GM03348 (cell line): ENCODE data around the gene NPAS1.

Experiments
- DNase-seq: peaks from one replicate; pipeline ENCODE4 v3.0.0; 2012; ENCODE audit warnings: low spot score

The NPAS1 gene

DNA sequence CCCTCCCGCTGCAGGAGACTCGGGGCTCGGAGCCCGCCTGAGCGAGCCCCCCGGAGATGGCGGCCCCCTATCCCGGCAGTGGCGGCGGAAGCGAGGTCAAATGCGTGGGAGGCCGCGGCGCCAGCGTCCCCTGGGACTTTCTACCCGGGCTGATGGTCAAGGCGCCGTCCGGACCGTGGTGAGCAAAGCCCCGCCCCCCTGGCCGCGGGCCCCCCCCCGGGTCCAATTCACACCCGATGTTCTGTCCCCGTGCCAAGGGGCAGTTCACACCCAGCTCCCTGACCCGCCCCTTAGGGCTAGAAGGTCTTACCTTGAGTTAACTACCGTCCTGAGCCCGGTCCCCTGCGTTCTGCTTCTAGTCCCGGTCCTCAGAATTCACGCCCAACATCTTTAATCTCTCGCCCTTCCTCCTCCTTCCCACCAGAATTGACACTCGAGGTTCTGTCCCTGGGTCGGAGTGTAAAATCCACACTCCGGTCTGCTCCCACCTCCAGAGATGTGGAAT is 1.4 kb downstream of the NPAS1 start:
- DNase-seq = peak; percentile 86

GRCh38 chr19:47021536-47022139 is 2.0 kb downstream of the NPAS1 start:
- DNase-seq = peak; percentile 39

GRCh38 chr19:47022140-47022536 is 2.5 kb downstream of the NPAS1 start:
- no peak for DNase-seq

GRCh38 chr19:47022541-47023447 is 3.2 kb downstream of the NPAS1 start:
- DNase-seq = no peak

DNA sequence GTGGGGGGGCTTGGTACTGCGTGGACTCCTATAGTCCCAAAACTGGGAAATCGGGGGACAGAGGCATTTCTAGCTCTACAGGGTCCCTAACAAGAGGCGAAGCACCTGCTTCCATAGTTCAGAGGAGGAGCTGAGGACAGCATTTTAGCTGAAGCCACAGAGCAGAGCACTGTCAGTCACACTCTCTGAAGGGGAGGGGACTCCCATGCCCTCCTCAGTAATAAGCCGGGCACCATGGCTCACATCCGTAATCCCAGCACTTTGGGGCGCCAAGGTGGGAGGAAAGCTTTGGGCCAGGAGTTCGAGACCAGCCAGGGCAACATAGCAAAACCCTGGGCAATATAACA is 3.8 kb downstream of the NPAS1 start:
- no peak for DNase-seq

DNA sequence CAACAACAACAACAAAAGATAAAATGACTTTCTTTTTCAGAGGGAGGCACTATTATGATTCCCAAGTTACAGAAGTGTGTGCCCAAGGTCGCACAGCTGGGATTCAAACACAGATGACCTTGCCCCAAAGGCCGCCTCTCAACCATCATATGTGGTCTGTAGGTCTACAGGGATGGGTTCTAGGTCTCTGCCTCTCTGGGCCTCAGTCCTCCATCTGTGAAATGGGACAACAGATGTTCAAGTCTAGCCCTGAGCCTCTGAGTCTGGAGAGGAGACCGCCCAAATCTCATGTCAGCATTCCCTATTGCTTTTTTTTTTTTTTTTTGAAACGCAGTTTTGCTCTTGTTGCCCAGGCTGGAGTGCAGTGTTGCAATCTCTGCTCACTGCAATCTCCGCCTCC is 4.9 kb downstream of the NPAS1 start:
- DNase-seq = no peak

DNA sequence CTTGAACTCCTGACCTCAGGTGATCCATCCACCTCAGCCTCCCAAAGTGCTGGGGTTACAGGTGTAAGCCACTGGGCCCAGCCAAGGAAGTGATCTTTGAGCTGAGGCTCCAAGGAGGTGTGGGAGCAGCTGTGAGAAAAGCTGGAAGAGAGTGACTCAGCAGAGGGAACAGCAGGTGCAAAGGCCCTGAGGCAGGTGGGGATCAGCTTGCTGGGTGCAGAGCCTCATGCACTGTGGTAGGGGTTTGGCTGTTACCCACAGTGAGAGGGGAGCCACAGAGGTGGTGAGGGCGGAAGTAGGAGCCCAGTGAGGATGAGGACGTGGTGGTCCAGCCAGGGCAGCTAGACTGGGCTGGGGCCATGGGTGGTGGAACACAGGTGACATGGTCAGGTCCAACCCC is 6.5 kb downstream of the NPAS1 start:
- no peak for DNase-seq

DNA sequence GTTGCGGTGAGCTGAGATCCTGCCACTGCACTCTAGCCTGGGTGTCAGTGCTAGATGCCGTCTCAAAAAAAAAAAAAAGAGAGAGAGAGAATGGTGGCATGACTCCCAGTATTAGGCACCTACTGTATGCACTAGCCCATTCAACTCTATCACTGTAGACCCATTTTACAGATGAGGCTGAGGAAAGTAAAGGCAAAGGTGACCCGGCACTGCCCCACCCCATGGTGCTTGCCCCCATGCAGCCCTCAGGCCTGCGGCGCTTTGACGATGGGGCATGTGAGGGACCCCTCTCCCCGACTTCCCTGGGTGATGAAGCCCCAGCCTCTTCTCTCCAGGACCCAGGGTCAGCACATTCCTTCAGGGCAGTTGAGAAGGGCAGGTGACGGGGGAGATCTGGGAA is 7.3 kb downstream of the NPAS1 start:
- no peak for DNase-seq

DNA sequence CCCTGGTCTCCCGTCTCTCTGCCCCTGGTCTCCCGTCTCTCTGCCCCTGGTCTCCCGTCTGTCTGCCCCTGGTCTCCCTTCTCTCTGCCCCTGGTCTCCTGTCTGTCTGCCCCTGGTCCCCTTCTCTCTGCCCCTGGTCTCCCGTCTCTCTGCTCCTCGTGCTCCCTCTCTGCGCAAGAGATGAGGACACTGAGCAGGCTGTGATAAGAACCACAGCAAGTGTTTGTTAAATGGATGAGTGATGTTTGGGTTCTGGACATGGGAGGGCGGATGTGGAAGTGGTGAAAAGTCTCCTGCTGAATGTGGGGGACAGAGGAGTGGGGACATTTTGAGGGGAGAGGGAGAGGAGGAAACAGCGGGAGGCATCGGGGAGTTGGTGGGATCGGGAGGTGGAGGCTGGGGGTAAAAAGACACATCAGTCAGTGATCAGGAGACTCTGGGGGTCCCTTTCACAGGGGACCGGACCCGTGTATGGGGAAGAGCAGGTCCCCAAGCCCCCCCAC is 8.0 kb downstream of the NPAS1 start:
- DNase-seq = no peak

DNA sequence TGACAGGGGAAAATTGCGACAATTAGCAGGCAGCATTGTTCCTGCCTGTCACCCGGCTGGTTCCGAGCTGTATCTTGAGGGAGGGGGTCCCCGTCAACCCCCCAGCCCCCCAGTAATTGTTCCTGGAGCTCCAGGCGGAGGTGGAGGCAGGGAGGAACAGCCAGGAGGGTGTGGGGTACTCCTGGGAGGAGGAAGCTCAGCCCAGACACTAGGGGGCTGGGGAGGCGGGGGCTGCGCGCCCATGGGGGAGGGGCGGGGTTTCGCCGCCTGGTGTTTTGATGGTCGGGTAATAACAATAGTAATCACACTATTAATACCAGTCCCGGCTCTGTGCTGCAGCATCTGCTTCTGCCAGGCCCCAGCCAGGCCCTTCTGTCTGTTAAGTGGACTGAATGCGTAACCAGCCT is 8.6 kb downstream of the NPAS1 start:
- no peak for DNase-seq

DNA sequence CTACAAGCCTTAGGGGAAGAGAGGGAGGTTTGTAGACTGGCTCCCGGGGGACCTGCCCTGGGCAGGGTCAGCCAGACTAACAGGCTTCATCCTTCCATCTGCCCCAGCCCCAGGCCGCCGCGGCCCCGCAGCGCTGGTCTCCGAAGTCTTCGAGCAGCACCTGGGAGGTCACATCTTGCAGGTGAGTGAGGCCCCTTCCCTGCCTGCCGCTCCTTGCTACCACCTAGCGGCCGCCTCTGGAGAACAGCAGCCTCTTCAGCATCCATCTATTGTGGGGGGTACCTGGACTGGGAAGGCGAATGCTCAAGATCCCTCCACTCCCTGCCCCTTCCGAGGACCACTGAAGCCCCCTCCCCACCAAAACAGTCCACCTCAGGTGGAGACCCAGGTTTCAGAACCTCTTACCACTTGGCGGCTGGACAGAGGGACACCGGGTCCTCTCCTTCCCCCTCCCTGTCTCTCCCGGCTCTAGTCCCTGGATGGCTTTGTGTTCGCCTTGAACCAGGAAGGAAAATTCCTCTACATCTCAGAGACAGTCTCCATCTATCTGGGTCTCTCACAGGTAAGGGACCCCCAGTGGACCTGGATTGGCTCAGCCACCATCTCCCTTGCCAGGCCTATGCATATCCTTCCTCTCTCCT is 12.7 kb downstream of the NPAS1 start:
- peak; percentile 63 for DNase-seq

DNA sequence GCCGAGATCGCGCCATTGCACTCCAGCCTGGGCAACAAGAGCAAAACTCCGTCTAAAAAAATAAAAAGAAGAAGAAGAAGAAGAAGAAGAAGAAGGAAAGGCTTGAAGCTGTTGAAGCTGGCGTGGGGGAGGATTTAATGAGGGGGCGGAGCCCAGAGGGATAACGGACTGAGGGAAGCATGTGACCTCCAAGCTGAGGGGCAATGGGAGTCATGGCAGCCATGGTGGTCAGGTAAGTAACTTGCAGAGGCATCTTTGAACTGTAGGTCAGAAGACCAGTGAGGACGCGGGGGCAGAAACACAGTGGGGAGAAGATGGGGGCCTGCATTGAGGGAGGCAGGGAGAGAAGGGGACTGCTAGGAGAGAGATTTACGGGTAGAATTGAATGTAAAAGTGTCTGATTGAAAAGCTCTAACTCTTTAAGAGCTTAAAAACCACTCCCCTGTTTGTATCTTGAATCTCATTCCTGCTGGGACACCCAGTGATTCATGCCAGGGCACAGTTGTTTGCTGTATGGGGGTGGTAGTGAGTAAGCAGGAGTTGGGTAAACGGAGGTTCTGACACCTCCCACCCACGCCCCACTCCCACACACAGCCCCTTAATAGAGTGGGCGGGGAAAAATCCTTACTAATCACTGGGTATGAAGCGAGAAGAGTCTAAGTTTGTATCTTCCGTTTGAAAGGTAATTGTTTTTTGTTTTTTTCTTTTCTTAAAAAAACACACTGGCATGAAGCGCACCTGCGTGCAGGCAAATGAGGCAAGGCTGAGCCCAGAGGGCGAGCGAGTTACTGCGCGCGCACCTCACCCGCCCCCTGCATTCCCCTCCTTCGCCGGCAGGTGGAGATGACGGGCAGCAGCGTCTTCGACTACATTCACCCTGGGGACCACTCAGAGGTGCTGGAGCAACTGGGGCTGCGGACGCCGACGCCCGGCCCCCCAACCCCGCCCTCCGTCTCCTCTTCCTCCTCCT is 15.8 kb downstream of the NPAS1 start:
- DNase-seq = peak; percentile 97

GRCh38 chr19:47036097-47036651 is 16.5 kb downstream of the NPAS1 start:
- DNase-seq = no peak

DNA sequence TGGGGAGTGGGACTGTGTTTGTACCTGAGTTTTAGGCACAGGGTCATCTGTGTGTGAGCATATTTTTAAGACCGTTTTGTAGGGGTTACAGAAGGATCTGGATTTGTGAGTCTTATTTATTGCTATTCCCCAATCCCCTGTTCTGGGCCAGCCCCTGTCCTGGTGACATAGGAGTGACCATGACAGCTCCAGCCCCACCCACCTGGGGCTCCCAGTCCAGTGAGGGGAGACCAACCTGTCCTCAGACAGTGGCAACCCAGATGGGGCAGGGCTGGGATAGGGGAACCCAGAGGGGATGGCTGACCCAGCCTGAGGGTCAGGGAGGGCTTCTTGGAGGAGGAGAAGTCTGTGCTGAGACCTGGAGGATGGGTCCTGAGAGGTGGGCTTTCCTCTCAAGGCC is 18.1 kb downstream of the NPAS1 start:
- DNase-seq = no peak

- DNase-seq = no peak
Measured at GRCh38 chr19:47039239-47039874, 19.7 kb downstream of the NPAS1 start.

GRCh38 chr19:47040869-47041268 is 21.2 kb downstream of the NPAS1 start:
- DNase-seq = no peak

- no peak for DNase-seq
Measured at GRCh38 chr19:47044946-47045866, 25.6 kb downstream of the NPAS1 start.

DNA sequence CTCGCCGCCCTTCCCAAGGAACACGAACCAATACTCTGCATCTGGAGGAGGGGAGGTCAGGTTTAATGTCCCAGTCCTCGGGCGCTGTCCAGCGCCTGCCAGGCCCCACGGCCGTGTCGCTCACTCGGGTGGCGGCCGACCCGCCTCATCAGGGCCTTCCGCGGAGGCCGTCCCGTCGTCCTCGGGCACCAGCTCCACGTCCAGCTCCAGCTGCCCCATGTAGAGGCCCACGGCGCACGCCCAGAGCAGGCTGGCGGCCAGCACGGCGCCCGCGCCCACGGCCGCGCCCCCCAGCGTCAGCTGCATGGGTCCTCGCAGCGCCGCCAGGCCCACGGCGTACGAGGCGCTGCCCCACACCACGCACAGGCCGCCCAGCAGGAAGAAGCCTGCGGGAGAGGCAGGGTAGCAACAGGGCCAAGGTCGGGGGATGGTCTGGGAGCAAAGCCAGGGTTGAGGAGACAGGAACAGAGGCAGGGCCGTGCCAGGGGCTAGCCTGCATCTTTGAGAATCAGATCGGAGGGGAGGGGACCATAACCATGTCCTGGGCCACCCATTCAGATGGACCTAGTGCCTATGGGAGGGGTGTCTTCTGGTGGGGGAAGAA is 26.3 kb downstream of the NPAS1 start:
- DNase-seq = no peak

DNA sequence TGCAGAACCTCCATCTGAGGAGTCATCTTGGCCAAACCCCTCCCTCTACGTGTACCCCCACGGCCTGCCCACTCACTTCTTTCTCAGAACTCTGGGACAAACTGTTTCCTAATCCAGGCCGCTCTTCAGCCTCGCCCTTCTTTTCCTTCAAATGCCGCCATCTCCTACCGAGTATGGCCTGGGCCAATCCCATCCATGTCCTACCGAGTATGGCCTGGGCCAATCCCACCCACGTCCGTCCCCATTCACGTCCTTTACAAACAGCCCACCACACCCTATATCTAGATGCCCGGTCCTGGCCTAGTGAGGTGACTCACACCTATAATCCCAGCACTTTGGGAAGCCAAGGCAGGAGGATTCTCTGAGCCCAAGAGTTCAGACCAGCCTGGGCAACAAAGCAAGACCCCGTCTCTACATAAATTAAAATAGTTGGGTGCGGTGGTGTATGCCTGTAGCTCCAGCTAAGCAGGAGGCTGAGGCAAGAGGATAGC is 27.7 kb downstream of the NPAS1 start:
- no peak for DNase-seq
